Liver (tissue), 9 donors: ENCODE results near the gene SH3BP5. TPM values are rescaled to one million over a fixed set of nuclear protein-coding genes. Genes with fewer than 3 reads are reported as not detected.
A peak's percentile ranks its signal among the peaks of the same experiment; 100 is the strongest.

Source experiments
- DNase-seq: peaks from one replicate; pipeline ENCODE4 v3.0.0-alpha.2; 2017; ENCODE audit warnings: low spot score
- H3K27ac ChIP-seq, 2 donors: one replicate each; pipeline ENCODE4 v1.7.0; 2013; ENCODE audit warnings: inconsistent platforms in 2 of 2, low read length in 2 of 2, control low read depth in 1 of 2, low read depth in 1 of 2, mild to moderate bottlenecking in 1 of 2
- H3K27me3 ChIP-seq, 4 donors: one replicate each; pipeline versions ENCODE4 v1.6.1 to v1.7.0; 2013; ENCODE audit warnings: low read length in 3 of 4, inconsistent platforms in 1 of 4, mild to moderate bottlenecking in 1 of 4, moderate library complexity in 1 of 4; ENCODE audit not compliant: control insufficient read depth in 4 of 4, insufficient read depth in 4 of 4
- H3K36me3 ChIP-seq, 4 donors: one replicate each; pipeline versions ENCODE4 v1.6.1 to v1.7.0; 2013; ENCODE audit warnings: low read length in 3 of 4, mild to moderate bottlenecking in 3 of 4, low read depth in 1 of 4, moderate library complexity in 1 of 4; ENCODE audit not compliant: control insufficient read depth in 4 of 4, insufficient read depth in 3 of 4
- H3K4me1 ChIP-seq, 4 donors: one replicate each; pipeline versions ENCODE4 v1.6.1 to v1.7.0; 2013; ENCODE audit warnings: low read length in 3 of 4, mild to moderate bottlenecking in 3 of 4, moderate library complexity in 1 of 4; ENCODE audit not compliant: control insufficient read depth in 4 of 4, insufficient read depth in 4 of 4
- H3K4me3 ChIP-seq, 3 donors: one replicate each; pipeline versions ENCODE4 v1.6.1 to v1.7.0; 2013; ENCODE audit warnings: low read length in 3 of 3, control low read depth in 1 of 3, low read depth in 1 of 3, mild to moderate bottlenecking in 1 of 3
- H3K9ac ChIP-seq, 2 donors: one replicate each; pipeline ENCODE4 v1.7.0; 2013; ENCODE audit warnings: low read length in 2 of 2, mild to moderate bottlenecking in 2 of 2, moderate library complexity in 2 of 2, control low read depth in 1 of 2, low read depth in 1 of 2
- H3K9me3 ChIP-seq, 4 donors: one replicate each; pipeline versions ENCODE4 v1.6.1 to v1.7.0; 2013; ENCODE audit warnings: low read length in 3 of 4; ENCODE audit not compliant: control insufficient read depth in 4 of 4
- ATF3 ChIP-seq: IDR thresholded peaks from 2 replicates; pipeline ENCODE4 v1.6.1; 2016; ENCODE audit warnings: antibody characterized with exemption
- CTCF ChIP-seq: fragments of 150-350 bp; IDR thresholded peaks from 2 replicates; pipeline ENCODE4 v1.5.1; 2017; ENCODE audit warnings: improper control_type of control experiment, low read depth, low read length; ENCODE audit not compliant: missing input control
- EGR1 ChIP-seq, 2 donors: IDR thresholded peaks; 2 replicates each; pipeline ENCODE4 v1.6.1; 2016 to 2018; ENCODE audit warnings: antibody characterized with exemption in 2 of 2, low read depth in 2 of 2
- FOXA1 ChIP-seq: IDR thresholded peaks from 2 replicates; pipeline ENCODE4 v1.6.1; 2016; ENCODE audit warnings: antibody characterized with exemption
- FOXA2 ChIP-seq: IDR thresholded peaks from 2 replicates; pipeline ENCODE4 v1.6.1; 2016; ENCODE audit warnings: antibody characterized with exemption
- HNF4A ChIP-seq, 2 donors: conservative IDR thresholded peaks; 2 replicates each; pipeline ENCODE4 v1.6.1; 2016; ENCODE audit warnings: antibody characterized with exemption in 2 of 2, mild to moderate bottlenecking in 2 of 2
- HNF4G ChIP-seq: IDR thresholded peaks from 2 replicates; pipeline ENCODE4 v1.6.1; 2016; ENCODE audit warnings: antibody characterized with exemption
- JUND ChIP-seq, 2 donors: IDR thresholded peaks; 2 replicates each; pipeline ENCODE4 v1.6.1; 2016; ENCODE audit warnings: antibody characterized with exemption in 2 of 2
- MAX ChIP-seq: IDR thresholded peaks from 2 replicates; pipeline ENCODE4 v1.6.1; 2016; ENCODE audit warnings: antibody characterized with exemption
- NR2F2 ChIP-seq: IDR thresholded peaks from 2 replicates; pipeline ENCODE4 v1.6.1; 2016; ENCODE audit warnings: antibody characterized with exemption
- RAD21 ChIP-seq, 2 donors: IDR thresholded peaks; 2 replicates each; pipeline ENCODE4 v1.6.1; 2016; ENCODE audit warnings: antibody characterized with exemption in 2 of 2, mild to moderate bottlenecking in 2 of 2
- RXRA ChIP-seq, 2 donors: IDR thresholded peaks; 2 replicates each; pipeline ENCODE4 v1.6.1; 2017 to 2018; ENCODE audit warnings: antibody characterized with exemption in 2 of 2, mild to moderate bottlenecking in 1 of 2
- SP1 ChIP-seq: IDR thresholded peaks from 2 replicates; pipeline ENCODE4 v1.6.1; 2018; ENCODE audit warnings: antibody characterized with exemption, mild to moderate bottlenecking
- TAF1 ChIP-seq: conservative IDR thresholded peaks from 2 replicates; pipeline ENCODE4 v1.6.1; 2016; ENCODE audit warnings: antibody characterized with exemption, mild to moderate bottlenecking
- YY1 ChIP-seq: IDR thresholded peaks from 2 replicates; pipeline ENCODE4 v1.6.1; 2016; ENCODE audit warnings: antibody characterized with exemption, mild to moderate bottlenecking
- ZBTB33 ChIP-seq: IDR thresholded peaks from 2 replicates; pipeline ENCODE4 v1.6.1; 2016; ENCODE audit warnings: antibody characterized with exemption
- WGBS: extraction: QIAGEN DNeasy Blood & Tissue Kit; methylation state at CpG from one replicate; pipeline ENCODE4 v1.1.7; 2013; 5-methylcytosine and 5-hydroxymethylcytosine counted together
- polyA plus RNA-seq, 2 donors: library from polyadenylated mRNA; stranded (reverse) in 1 of 2; unstranded in 1 of 2; fragments of 200-250 nt in 1 of 2; fragments of >200 nt in 1 of 2; fragmentation: Nextera tagmentation in 1 of 2; extraction: Ambion mirVana in 1 of 2; gene quantifications; one replicate each; pipeline versions ENCODE4 v1.2.1 to v1.2.3, GENCODE V29; 2013 to 2015
- total RNA-seq, 2 donors: library from RNA; depleted of rRNA; stranded (reverse); fragments of >200 nt; gene quantifications; one replicate each; pipeline ENCODE4 v1.2.3, GENCODE V29; 2014
- donor health status: healthy.
- donor health status: healthy.
- donor health status: healthy.
- donor health status: healthy.
- donor health status: healthy.

The SH3BP5 gene
- total and polyA plus RNA-seq, 4 donors: 3.5 to 17.9 (median 11.8) TPM

GRCh38 chr3:15337963-15338362 is 5.6 kb upstream of the SH3BP5 start:
- 97% methylated on average over 1 of the region's 1 CpG for WGBS
- Histone ChIP-seq H3K27me3 (no peaks in the 10 kb centered on the region), H3K36me3 (no peaks in the 10 kb centered on the region), H3K4me3 (no peak overlapping the region), H3K27ac (no peak overlapping the region), H3K9ac (no peak overlapping the region), H3K9me3 (no peaks in the 10 kb centered on the region), H3K4me1 (peaks cover 0 to 3% (median under 1%) of the 10 kb centered on the region in 4 donors)
- TF ChIP-seq HNF4A (conservative IDR thresholded peaks at IDR 0.05): no peak
- no peak for TF ChIP-seq ZBTB33
- no peak for TF ChIP-seq HNF4G
- DNase-seq: no peak

GRCh38 chr3:15336057-15336456 is 3.7 kb upstream of the SH3BP5 start:
- H3K27ac ChIP-seq: no peak overlapping the region
- TF ChIP-seq HNF4G: no peak
- TF ChIP-seq FOXA1: no peak
- TF ChIP-seq NR2F2: no peak
- H3K4me3 ChIP-seq: no peak overlapping the region
- H3K9ac ChIP-seq: no peak overlapping the region
- no peaks in the 10 kb centered on the region for H3K36me3 ChIP-seq
- peaks cover 0 to 20% (median 11%) of the 10 kb centered on the region in 4 donors for H3K4me1 ChIP-seq
- H3K27me3 ChIP-seq: no peaks in the 10 kb centered on the region
- 96% methylated on average over 7 of the region's 7 CpGs for WGBS
- H3K9me3 ChIP-seq: no peaks in the 10 kb centered on the region
- no peak for DNase-seq

DNA sequence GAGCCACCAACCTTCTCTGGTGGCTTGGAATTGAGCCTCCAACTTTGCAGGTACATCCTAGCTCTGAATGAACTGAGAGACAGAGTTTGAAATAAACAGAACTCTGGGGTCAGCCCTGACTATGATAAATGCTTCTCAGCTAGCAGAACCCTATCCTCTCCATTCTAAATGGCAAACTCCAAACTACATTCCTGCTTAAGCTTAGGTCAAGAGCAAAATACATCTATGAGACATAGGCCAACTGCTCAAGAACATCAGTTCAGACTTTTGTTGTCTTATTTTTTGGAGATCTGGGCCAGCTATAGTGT is 1.5 kb upstream of the SH3BP5 start:
- no peak overlapping the region for H3K4me3 ChIP-seq
- H3K36me3 ChIP-seq: peaks cover 0 to 5% (median 0%) of the 10 kb centered on the region in 4 donors
- H3K9me3 ChIP-seq: no peaks in the 10 kb centered on the region
- H3K9ac ChIP-seq: no peak overlapping the region
- H3K4me1 ChIP-seq: peaks cover 0 to 28% (median 13%) of the 10 kb centered on the region in 4 donors
- H3K27me3 ChIP-seq: no peaks in the 10 kb centered on the region
- no peak overlapping the region for H3K27ac ChIP-seq
- TF ChIP-seq SP1 (no peak), RAD21 (IDR thresholded peaks at IDR 0.05) (no peak), ATF3 (no peak), EGR1 (IDR thresholded peaks at IDR 0.05; ENCODE audit: low read depth in 2 of 2) (no peak), FOXA1 (no peak), RXRA (IDR thresholded peaks at IDR 0.05) (no peak), HNF4A (conservative IDR thresholded peaks at IDR 0.05) (no peak), TAF1 (no peak)
- DNase-seq: no peak

- Histone ChIP-seq H3K9ac (no peak overlapping the region), H3K4me1 (peaks cover 0 to 32% (median 13%) of the 10 kb centered on the region in 4 donors), H3K27ac (peak overlapping the region in 1 of 2 donors; percentile 0), H3K4me3 (no peak overlapping the region), H3K27me3 (no peaks in the 10 kb centered on the region), H3K36me3 (peaks cover 0 to 5% (median 0%) of the 10 kb centered on the region in 4 donors), H3K9me3 (no peaks in the 10 kb centered on the region)
- 94% methylated on average over 10 of the region's 10 CpGs for WGBS
- no peak for DNase-seq
- TF ChIP-seq ATF3 (no peak), EGR1 (IDR thresholded peaks at IDR 0.05; ENCODE audit: low read depth in 2 of 2) (no peak), CTCF (no peak), FOXA1 (no peak), ZBTB33 (no peak), YY1 (no peak), MAX (no peak), TAF1 (no peak), HNF4G (no peak), JUND (IDR thresholded peaks at IDR 0.05) (no peak), FOXA2 (no peak)
These were observed 941 bp upstream of the SH3BP5 start for GRCh38 chr3:15333099-15333955.
